GM12891 (cell line): ENCODE data around the gene SIK2.

Source experiments
- POLR2A ChIP-seq: IDR thresholded peaks from 2 replicates; pipeline ENCODE4 v1.6.1; 2011; ENCODE audit warnings: low read depth, low read length, control low read depth
- POLR2AphosphoS5 ChIP-seq: IDR thresholded peaks from 2 replicates; pipeline ENCODE4 v1.6.1; 2011; ENCODE audit warnings: low read depth, low read length, control low read depth
- TAF1 ChIP-seq: IDR thresholded peaks from 2 replicates; pipeline ENCODE4 v1.6.1; 2011; ENCODE audit warnings: low read depth, low read length, control low read depth

DNA sequence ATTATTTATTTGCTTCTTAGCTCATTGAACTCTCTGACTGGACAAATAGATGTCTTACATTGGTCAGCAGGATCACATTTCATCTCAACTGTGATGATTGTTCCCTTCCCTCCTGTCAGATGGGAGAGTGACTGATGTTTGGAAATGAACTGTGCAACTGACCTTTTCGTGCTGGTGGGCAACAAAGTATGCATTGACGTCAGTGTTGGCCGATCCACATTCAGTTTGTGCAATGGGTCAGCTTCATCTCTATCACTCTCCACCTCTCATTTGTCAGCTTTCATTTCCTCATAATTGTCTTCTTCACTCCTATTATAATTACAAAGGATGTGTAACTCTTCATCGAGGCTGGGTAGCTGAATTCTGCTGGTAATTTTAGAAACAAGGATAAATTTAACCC, 92.6 kb downstream of the SIK2 start:
- TF ChIP-seq POLR2A (no peak), POLR2AphosphoS5 (no peak), TAF1 (no peak)
